Effector memory CD4-positive, alpha-beta T cell (primary cell): ENCODE results near the gene CCDC51.

Experiments used
- DNase-seq, 3 donors: peaks; one replicate each; pipeline ENCODE4 v3.0.0-alpha.2; 2020
- H3K27ac ChIP-seq: 2 replicates; pipeline ENCODE4 v1.7.0; 2013; ENCODE audit warnings: mild to moderate bottlenecking, low read length, moderate library complexity; ENCODE audit not compliant: insufficient read depth, poor library complexity, severe bottlenecking
- H3K27me3 ChIP-seq: replicated peaks from 2 replicates; pipeline ENCODE4 v1.7.0; 2013; ENCODE audit warnings: mild to moderate bottlenecking, low read length; ENCODE audit not compliant: insufficient read depth, control insufficient read depth, poor library complexity, severe bottlenecking
- H3K36me3 ChIP-seq: 2 replicates; pipeline ENCODE4 v1.7.0; 2013; ENCODE audit warnings: mild to moderate bottlenecking, low read length, moderate library complexity; ENCODE audit not compliant: control insufficient read depth, insufficient read depth
- H3K4me1 ChIP-seq: 2 replicates; pipeline ENCODE4 v1.7.0; 2013; ENCODE audit warnings: low read length, mild to moderate bottlenecking; ENCODE audit not compliant: control insufficient read depth, insufficient read depth, poor library complexity, severe bottlenecking
- H3K4me3 ChIP-seq: 2 replicates; pipeline ENCODE4 v1.7.0; 2013; ENCODE audit warnings: low read length, low read depth, mild to moderate bottlenecking; ENCODE audit not compliant: insufficient read depth, poor library complexity, severe bottlenecking
- H3K9me3 ChIP-seq: 2 replicates; pipeline ENCODE4 v1.7.0; 2013; ENCODE audit warnings: mild to moderate bottlenecking, low read length, moderate library complexity; ENCODE audit not compliant: control insufficient read depth

The CCDC51 gene

GRCh38 chr3:48422681-48423080 is 17.2 kb downstream of the CCDC51 start:
- H3K36me3 ChIP-seq = no peaks in the 10 kb centered on the region
- no peaks in the 10 kb centered on the region for H3K4me1 ChIP-seq
- no peaks in the 10 kb centered on the region for H3K9me3 ChIP-seq
- no peak overlapping the region for H3K4me3 ChIP-seq
- no peak for DNase-seq
- no peak overlapping the region for H3K27ac ChIP-seq
- no peaks in the 10 kb centered on the region for H3K27me3 ChIP-seq

GRCh38 chr3:48422272-48422671 is 17.6 kb downstream of the CCDC51 start:
- no peak overlapping the region for H3K4me3 ChIP-seq
- no peaks in the 10 kb centered on the region for H3K9me3 ChIP-seq
- no peak for DNase-seq
- no peaks in the 10 kb centered on the region for H3K4me1 ChIP-seq
- H3K27me3 ChIP-seq = no peaks in the 10 kb centered on the region
- H3K36me3 ChIP-seq = no peaks in the 10 kb centered on the region
- no peak overlapping the region for H3K27ac ChIP-seq

- Histone ChIP-seq H3K9me3 (no peaks in the 10 kb centered on the region), H3K4me3 (no peak overlapping the region), H3K27me3 (no peaks in the 10 kb centered on the region), H3K36me3 (no peaks in the 10 kb centered on the region), H3K4me1 (no peaks in the 10 kb centered on the region), H3K27ac (no peak overlapping the region)
- DNase-seq = no peak
Measured at GRCh38 chr3:48420561-48420960, 19.4 kb downstream of the CCDC51 start.

- Histone ChIP-seq H3K4me3 (no peak overlapping the region), H3K9me3 (no peaks in the 10 kb centered on the region), H3K4me1 (no peaks in the 10 kb centered on the region), H3K36me3 (no peaks in the 10 kb centered on the region), H3K27ac (no peak overlapping the region), H3K27me3 (no peaks in the 10 kb centered on the region)
- no peak for DNase-seq
Measured at GRCh38 chr3:48419597-48419996, 20.3 kb downstream of the CCDC51 start.

- Histone ChIP-seq H3K27ac (no peak overlapping the region), H3K9me3 (no peaks in the 10 kb centered on the region), H3K36me3 (no peaks in the 10 kb centered on the region), H3K4me1 (no peaks in the 10 kb centered on the region), H3K4me3 (no peak overlapping the region), H3K27me3 (no peaks in the 10 kb centered on the region)
- no peak for DNase-seq
Measured at GRCh38 chr3:48419149-48419548, 20.8 kb downstream of the CCDC51 start.

- no peak for DNase-seq
- no peaks in the 10 kb centered on the region for H3K27me3 ChIP-seq
- no peak overlapping the region for H3K27ac ChIP-seq
- no peaks in the 10 kb centered on the region for H3K36me3 ChIP-seq
- no peaks in the 10 kb centered on the region for H3K4me1 ChIP-seq
- H3K9me3 ChIP-seq = no peaks in the 10 kb centered on the region
- no peak overlapping the region for H3K4me3 ChIP-seq
Measured at GRCh38 chr3:48418651-48419050, 21.3 kb downstream of the CCDC51 start.

- no peak overlapping the region for H3K4me3 ChIP-seq
- H3K9me3 ChIP-seq = no peaks in the 10 kb centered on the region
- no peak for DNase-seq
- H3K27ac ChIP-seq = no peak overlapping the region
- no peaks in the 10 kb centered on the region for H3K4me1 ChIP-seq
- H3K27me3 ChIP-seq = no peaks in the 10 kb centered on the region
- H3K36me3 ChIP-seq = no peaks in the 10 kb centered on the region
Measured at GRCh38 chr3:48418140-48418539, 21.8 kb downstream of the CCDC51 start.

- Histone ChIP-seq H3K36me3 (no peaks in the 10 kb centered on the region), H3K27me3 (no peaks in the 10 kb centered on the region), H3K4me1 (no peaks in the 10 kb centered on the region), H3K27ac (no peak overlapping the region), H3K9me3 (no peaks in the 10 kb centered on the region), H3K4me3 (no peak overlapping the region)
- no peak for DNase-seq
Measured at GRCh38 chr3:48417529-48418108, 22.3 kb downstream of the CCDC51 start.

GRCh38 chr3:48416546-48416945 is 23.4 kb downstream of the CCDC51 start:
- no peaks in the 10 kb centered on the region for H3K9me3 ChIP-seq
- DNase-seq = no peak
- H3K4me1 ChIP-seq = no peaks in the 10 kb centered on the region
- no peaks in the 10 kb centered on the region for H3K27me3 ChIP-seq
- H3K4me3 ChIP-seq = no peak overlapping the region
- no peaks in the 10 kb centered on the region for H3K36me3 ChIP-seq
- H3K27ac ChIP-seq = no peak overlapping the region

- Histone ChIP-seq H3K27ac (no peak overlapping the region), H3K4me1 (no peaks in the 10 kb centered on the region), H3K27me3 (no peaks in the 10 kb centered on the region), H3K36me3 (no peaks in the 10 kb centered on the region), H3K9me3 (no peaks in the 10 kb centered on the region), H3K4me3 (no peak overlapping the region)
- DNase-seq = no peak
Measured at GRCh38 chr3:48416091-48416505, 23.8 kb downstream of the CCDC51 start.
